Stimulated activated CD4-positive, alpha-beta T cell treated with anti-CD3 and anti-CD28 coated beads, Interleukin-4, amount 100 ng/mL, for 48 hours (primary cell): Measurements from ENCODE around the gene SELENBP1.

Experiments used
- DNase-seq, 2 donors: peaks; one replicate each; pipeline ENCODE4 v3.0.0-alpha.2; 2020; ENCODE audit warnings: low read depth in 2 of 2

SELENBP1 gene

DNA sequence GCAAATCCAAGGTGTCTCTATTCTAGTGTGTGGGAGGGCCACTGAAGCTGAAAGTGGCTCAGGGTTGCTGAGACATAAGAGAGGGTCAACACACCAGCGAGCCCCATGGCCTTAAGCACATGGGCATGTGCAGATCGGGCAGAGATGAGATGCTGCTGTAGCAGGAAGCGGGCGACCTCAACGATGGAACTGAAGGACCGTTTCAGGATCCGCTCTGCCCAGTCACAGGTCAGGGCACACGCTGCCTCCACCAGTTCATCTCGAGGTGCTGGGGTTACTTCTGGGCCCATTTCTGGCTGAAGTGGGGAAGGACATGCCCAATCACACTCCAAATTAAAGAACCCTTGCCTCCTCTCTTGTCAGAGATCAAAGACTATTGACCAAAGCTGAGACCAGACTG, 28.9 kb downstream of the SELENBP1 start:
- DNase-seq: no peak

DNA sequence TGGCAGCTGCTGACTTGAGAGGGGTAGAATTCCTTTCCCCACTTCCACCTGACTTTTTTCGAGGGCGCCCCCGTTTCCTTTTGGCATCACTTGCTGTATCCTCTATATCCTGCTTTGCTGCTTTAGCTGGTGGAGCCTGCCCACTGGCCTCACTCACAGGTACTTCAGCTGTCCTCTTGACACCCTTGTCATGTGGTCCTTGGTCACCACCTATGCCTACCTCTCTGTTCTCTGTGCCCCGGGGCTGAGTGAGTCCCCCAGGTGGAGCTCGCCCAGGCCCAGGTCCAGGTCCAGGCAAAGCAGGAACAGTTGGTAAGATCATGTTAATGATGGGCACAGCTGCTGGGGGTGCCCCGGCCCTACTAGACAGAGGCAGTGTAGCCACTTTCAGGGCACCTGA, 29.9 kb downstream of the SELENBP1 start:
- DNase-seq: no peak

DNA sequence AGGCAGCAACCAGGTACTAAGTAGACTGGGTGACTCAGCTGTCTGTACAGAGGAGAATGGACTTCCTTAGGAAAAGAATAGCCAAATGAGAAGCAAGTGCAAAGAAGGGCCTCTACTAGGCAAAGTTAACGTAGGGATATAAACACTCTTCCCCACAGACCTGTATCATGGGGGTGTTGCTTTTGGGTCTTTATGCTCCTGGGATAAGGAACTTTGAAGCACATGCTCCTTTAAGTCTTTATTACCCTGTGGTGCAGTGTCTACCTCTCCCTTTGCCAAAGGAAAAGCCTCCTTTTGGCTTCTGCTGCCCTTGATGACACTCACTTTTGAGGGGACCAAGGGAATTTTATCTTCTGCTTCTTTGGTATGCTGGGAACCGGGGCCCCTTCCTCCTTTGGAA, 30.5 kb downstream of the SELENBP1 start:
- DNase-seq: no peak

DNA sequence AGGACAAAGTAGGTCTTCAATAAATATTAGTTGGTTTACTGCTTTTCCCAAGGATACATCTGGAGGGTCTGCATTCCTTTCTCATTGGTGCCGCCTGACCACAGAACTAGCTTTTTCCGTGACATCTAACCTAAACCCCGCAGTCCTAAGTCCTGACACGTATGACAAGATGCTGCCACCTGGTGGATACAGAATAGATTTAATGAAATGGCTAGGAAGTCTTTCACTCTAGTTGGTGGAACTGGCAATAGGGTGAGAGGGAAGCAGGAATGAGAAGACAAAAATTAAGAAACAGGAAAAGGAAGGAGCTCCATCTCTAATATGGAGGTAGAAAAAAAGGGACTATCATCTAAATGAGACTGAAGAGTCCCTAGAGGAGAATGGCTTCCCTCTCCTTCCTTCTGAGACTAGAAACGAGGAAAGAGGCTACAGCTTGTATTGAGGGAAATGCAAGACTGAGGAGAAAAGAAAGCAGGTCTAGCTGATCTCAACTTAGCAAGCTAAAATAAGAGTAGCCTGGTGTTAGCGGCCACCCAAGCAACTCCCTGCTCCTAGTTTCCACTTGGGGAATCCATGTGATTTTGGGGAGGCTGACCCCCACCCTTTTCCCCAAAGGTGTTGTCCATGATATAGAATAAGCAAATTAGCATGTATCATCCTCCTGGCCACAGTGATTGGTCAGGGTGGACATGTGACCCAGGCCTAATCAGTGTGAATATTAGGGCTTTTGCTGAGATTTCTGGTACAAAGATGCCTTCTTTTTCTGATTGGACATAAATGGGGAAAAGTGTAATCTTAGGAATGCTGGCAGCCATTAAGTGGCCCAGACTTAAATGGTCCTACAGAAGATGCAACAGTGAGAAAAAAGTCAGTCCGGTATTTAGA, 31.4 kb downstream of the SELENBP1 start:
- DNase-seq: no peak

DNA sequence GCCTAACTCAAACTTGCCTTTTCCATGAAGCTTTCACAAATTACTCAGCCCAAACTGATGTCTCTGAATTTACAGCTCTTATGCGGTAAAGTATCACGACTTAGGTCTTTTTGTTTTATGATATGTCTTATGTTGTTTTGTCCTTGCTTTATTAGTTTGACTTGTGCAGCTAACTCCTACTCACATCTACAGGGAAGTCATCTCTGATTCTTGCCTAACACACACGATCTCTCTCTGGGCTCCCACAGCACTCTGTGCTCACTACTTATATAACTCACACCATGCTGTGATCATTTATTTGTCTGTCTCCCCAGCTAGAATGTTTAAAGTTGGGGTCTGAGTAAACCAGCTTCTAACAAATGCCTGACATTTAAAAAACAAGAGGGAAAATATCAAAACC, 35.9 kb downstream of the SELENBP1 start:
- DNase-seq: no peak

DNA sequence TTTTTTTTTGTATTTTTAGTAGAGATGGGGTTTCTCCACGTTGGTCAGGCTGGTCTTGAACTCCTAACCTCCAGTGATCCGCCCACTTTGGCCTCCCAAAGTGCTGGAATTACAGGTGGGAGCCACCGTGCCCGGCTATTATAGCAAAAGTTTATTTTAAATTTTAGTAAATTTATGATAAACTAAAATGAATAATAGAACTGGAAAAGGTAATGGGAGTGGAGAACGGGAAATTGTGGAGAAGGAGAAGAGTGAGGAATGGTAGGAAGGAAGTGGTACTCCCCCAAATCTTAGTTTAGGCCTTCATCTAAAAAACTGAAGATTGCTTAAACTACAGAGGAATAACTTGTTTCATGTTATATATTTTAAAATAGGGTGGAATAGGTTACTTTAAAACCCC, 37.7 kb downstream of the SELENBP1 start:
- DNase-seq: no peak

DNA sequence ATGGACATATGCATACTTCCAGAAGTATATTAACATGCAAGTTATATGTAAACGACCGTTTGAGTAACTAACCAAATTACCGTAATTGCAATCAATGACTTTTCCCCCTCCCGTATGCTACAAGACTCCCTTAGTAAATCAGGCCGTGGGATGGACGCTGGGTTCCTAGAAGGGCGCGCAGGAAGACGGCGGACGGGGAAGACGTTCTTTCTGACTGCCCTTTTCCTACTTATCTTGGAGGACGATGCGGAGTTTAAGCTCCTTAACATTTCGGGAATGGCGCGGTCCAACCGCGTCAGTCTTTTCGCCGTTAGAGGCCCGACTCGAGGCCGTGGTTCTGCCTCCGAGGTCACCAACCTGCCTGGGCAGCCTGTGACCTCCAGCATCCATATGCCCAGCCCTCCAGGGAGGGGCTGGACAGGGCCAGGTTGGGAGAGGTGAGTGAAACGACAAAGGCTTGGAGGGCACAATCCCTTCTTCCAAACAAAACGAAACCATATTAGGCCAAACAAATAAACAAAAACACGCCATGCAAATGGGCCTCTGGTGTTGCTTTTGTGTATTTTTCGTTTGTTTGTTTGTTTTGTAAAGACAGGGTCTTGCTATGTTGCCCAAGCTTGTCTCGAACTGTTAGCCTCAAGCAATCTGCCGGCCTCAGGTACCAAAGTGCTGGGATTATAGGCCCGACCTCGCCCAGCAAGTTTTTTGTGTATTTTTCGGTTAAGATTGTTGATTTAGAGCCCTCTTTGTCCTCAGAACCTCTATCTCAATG, 44.4 kb downstream of the SELENBP1 start:
- no peak for DNase-seq

DNA sequence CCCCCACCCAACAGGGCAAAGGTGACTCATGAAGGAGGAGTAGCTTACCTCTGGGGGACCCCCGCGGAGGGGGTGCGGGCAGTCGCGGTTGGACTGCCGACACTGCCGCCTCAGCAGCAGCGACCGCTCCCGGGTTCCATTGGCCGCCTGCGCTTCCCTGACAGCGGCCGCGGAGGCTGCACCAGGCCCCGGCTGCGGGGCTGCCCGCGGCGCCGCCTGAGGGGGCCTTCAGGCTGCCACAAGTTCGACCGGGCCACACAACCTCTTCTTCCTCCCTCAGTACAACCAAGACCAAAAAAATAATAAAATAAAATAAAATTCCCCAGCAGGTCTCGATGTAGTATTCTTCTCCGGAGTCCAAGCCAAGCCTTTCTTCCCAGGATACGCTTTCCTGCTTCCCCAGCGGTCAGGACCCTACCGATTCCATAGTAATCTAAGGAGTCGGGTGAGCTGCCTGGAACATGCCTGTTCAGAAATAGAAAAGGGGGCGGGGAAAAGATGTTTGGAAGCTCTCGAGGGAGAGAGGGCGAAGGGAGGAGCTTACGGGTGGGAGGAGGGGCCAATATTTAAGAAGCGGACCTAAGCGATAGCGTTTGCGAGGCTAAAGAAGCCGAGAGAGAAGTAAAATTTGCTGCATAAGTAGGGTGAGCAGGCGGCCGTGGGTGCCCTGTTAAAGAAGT, 45.1 kb downstream of the SELENBP1 start, which contains the start of gene PI4KB:
Gene PI4KB (minus strand): TSS at position 194 of the 680 bp plus-strand sequence. CDS start 10,935 bp downstream, outside the sequence.
- DNase-seq: peak; percentile 79 to 88

DNA sequence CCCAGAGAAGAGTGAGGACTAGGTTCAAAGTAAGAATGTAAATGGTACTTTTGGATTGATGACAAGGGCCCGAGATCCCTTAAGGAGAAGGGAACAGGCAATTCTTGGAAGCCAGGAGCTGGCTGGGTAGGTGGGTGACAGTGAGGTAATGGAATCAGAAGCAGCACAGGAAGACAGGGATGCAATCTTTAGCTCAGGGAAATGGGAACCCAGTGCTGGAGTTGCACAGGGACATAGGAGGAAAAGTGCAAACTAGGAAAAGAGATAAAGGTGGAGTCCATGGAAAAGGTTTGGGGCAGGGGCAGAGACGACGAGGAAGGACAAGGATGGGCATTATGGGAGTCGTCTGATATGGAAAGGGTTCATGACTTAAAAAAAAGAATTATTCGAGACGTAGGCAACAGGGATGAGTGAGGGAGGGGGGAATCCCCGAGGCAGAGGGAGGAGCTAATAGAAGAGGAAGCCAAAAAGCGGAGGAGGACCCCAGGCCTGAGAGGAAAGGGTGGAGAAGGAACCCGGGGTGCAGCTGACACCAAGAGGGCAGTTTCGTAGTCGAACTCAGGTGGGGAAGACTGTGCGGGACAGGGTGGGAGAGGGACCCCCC, 45.8 kb downstream of the SELENBP1 start:
- peak; percentile 41 to 52 for DNase-seq

DNA sequence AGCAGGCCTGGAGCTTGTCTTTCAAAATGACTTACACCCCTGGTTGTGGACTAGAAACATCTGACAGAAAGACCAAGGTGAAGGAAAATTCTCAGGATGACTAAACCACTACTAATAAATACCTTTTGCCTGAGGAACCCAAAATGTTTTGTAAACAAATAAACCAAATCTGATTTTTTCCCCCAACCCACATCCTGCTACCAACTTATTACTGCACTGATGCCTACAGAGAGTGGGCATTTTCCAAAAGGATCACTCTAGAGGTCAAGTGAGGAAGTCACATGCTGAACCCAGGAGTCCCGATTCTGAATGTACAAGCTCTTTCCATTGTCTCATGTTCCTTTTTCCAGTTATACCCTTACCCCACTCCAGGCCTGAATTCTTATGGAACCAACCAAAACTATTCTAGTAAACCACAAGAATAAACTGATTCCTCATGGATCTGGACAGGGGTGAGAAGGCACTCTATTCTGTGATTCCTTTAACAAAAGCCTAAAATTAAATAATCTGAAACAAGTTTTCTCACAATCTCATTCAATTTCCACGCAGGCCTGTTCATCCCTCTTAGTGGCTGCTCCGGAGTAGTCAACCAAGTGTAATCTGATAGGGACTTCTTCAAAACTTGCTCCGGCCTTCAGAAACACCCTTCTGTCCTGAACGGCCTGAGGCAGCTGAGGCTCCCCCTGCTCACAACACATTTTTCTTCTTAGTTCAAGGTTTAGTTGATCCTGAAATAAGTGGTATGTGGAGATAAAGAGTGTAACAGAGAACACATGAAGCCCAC, 46.7 kb downstream of the SELENBP1 start:
- DNase-seq: no peak

DNA sequence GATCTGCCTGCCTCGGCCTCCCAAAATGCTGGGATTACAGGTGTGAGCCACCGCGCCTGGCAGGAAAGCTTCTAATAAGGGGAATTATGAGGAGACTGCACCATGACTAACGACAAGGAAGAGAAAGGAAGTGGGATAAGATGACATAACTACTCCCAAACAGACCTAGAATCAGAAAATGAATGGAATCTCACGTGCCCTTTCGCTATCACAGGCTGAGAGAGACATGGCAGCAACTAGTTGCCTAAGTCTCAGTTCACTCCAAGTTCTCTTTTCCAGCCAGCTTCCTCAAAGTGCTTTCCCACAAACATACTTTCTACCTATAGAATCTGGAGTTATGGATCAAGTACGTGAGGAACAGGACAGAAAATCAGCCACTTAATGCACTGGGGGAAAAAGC, 47.3 kb downstream of the SELENBP1 start:
- DNase-seq: no peak

DNA sequence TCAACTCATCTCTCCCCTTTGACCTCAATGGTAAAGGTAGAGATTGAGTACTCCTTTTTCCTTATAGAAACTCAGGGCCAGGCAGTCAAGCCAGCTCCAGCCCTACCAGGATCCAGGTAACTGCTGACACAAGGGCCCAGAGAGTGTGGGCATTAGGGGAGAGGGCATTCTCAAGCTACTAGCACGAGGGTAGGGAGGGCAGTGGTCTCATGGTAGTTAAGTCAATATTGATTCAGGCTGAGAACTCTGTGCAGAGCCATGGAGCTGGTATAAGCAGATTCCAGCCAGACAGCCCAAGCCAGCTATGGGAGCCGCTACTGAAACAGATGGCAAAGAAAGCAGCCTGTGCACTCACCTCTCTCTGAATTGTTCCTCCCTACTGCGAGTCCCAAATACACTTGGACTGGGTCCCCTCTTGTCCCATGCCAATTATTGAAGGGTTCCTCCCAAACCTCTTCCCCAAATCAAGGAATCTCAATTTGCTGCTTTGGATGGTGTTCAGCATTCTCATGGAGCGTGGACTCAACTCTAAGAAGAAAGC, 48.0 kb downstream of the SELENBP1 start:
- no peak for DNase-seq

DNA sequence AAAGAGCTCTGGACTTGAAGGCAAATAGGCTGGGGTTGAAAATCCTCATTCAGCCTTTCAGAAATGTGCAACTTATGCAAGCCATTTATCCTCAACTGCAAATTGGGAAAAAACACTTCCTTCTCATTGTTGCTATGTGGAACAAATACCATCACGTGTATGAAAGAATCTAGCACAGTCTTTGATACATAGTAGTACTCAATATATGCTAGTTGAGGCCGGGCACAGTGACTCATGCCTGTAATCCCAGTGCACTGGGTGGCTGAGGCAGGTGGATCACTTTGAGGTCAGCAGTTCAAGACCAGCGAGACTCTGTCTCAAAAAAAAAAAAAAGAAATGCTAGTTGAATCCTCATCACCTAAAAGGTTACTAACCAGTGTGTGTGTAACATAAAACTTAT, 53.5 kb downstream of the SELENBP1 start:
- no peak for DNase-seq

DNA sequence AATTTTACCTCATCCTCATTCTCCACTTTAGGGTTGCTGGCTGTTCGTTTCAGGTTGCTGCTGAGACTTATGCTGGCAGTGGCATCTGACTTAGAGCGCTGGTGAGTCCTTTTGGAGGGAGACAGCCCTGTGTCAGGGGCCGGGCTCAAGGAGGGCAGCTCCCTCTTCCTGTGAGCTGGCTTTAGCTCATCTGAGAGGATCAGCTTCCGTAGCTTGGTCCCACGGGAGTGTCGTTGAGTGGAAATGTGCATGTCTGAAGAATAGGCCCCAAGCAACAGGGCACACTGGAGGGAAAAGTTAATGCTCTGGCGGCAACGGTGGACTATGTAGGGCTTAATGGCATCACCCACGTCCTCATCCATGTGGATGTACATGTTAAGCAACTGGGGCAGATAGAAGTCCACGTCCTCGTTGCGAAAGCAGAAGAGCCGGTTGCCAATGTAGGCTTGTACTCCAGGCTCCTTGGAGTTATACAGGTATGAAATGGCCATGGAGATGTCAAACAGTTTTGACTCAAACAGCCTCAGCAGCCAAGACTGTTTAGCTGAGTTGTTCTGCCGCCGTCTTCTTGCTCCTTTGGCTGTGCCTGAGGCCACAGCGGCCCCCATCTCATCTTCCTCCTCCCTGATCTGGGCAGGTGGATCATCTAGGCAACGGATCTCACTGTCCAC, 56.8 kb downstream of the SELENBP1 start:
- no peak for DNase-seq
